NCI-H2029 (cell line): Measurements from ENCODE around the gene IFI16.
"Not testable (repeated sequence)": the region's sequence is repeated elsewhere in the genome, so short reads cannot be mapped to it uniquely, and the experiment has no call there.

Source experiments
- DNase-seq: peaks from one replicate; lab custom pipeline; 2025; lab: John Stamatoyannopoulos, UW

IFI16 gene

GRCh38 chr1:159098596-159098995, 88.9 kb downstream of the IFI16 start:
- DNase-seq = no peak

GRCh38 chr1:159100589-159100988, 90.9 kb downstream of the IFI16 start:
- no peak for DNase-seq

DNA sequence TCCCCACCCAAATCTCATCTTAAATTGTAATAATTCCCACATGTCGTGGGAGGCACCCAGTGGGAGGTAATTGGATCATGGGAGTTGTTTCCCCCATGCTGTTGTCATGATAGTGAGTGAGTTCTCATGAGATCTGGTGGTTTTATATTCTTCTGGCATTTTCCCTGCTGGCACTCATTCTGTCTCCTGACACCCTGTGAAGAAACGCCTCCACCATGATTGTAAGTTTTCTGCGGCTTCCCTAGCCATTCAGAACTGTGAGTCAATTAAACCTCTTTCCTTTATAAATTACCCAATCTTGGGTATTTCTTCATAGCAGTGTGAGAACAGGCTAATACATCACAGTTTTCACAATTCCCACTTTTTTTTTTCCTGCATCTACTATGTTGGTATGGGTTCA, 93.3 kb downstream of the IFI16 start:
- DNase-seq = not testable (repeated sequence)
